Chondrocyte (in vitro differentiated cells): ENCODE results near the gene ZSCAN30. TPM values are rescaled to one million over a fixed set of nuclear protein-coding genes. Genes with fewer than 3 reads are reported as not detected.

Experiments
- DNase-seq: peaks from one replicate; pipeline ENCODE4 v3.0.0; 2021; ENCODE audit warnings: mixed read lengths, low spot score
- H3K27ac Mint-ChIP-seq: one replicate; pipeline ENCODE4 v1.8.0; 2021; ENCODE audit warnings: mild to moderate bottlenecking, moderate library complexity, mixed read lengths; ENCODE audit not compliant: unreplicated experiment
- H3K27me3 Mint-ChIP-seq: 2 replicates; pipeline ENCODE4 v1.8.0; 2021; ENCODE audit warnings: low read depth, mixed read lengths
- H3K36me3 Mint-ChIP-seq: 2 replicates; pipeline ENCODE4 v1.8.0; 2021; ENCODE audit warnings: low read depth, mixed read lengths
- H3K4me1 Mint-ChIP-seq: 2 replicates; pipeline ENCODE4 v1.8.0; 2021; ENCODE audit warnings: low read depth, mild to moderate bottlenecking, mixed read lengths
- H3K4me3 Mint-ChIP-seq: one replicate; pipeline ENCODE4 v1.8.0; 2021; ENCODE audit warnings: mild to moderate bottlenecking, moderate library complexity, mixed read lengths; ENCODE audit not compliant: unreplicated experiment
- H3K9me3 Mint-ChIP-seq: 2 replicates; pipeline ENCODE4 v1.8.0; 2021; ENCODE audit warnings: low read depth, mixed read lengths
- CTCF ChIP-seq: fragments of 200-600 bp; sonication (generic); IDR thresholded peaks from 2 replicates; pipeline ENCODE4 v1.5.0; 2021; ENCODE audit warnings: antibody characterized with exemption, mild to moderate bottlenecking, moderate library complexity
- total RNA-seq: library from RNA; stranded (reverse); gene quantifications from 3 replicates; pipeline ENCODE4 v1.2.1, GENCODE V29; 2021

Gene ZSCAN30
- total RNA-seq, 1 donor from 2014 or later: 9.8 TPM

DNA sequence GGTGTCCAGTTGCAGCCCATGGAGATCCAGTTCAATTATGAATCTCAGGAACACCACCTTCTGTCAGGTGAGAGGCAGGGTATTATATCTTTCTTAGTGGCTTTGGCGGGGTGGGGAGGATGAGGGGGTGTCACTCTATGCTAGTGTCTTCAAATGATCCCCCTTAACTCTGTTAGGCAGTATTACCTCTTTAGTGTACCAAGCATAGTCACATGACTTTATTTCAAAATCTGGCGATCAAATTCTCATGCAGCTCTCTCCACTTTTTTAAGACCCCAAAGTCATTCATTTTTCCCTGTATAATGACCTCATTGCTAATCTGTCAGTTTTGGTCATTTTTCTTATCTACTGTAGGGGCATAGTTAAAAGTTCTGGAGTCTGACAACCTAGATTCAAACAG is 1.1 kb upstream of the ZSCAN30 start:
- Mint-ChIP-seq H3K4me1 (peaks cover 25% of the 10 kb centered on the region), H3K27ac (no peak overlapping the region), H3K27me3 (no peaks in the 10 kb centered on the region), H3K9me3 (peaks cover 8% of the 10 kb centered on the region), H3K4me3 (peak overlapping the region; percentile 96), H3K36me3 (peaks cover 21% of the 10 kb centered on the region)
- no peak for TF ChIP-seq CTCF
- no peak for DNase-seq

- Mint-ChIP-seq H3K4me3 (peak overlapping the region; percentile 96), H3K4me1 (peaks cover 25% of the 10 kb centered on the region), H3K27ac (peak overlapping the region; percentile 93), H3K36me3 (peaks cover 19% of the 10 kb centered on the region), H3K9me3 (peaks cover 17% of the 10 kb centered on the region), H3K27me3 (no peaks in the 10 kb centered on the region)
- no peak for TF ChIP-seq CTCF
- no peak for DNase-seq
These were observed 319 bp downstream of the ZSCAN30 start for GRCh38 chr18:35289727-35290093.

DNA sequence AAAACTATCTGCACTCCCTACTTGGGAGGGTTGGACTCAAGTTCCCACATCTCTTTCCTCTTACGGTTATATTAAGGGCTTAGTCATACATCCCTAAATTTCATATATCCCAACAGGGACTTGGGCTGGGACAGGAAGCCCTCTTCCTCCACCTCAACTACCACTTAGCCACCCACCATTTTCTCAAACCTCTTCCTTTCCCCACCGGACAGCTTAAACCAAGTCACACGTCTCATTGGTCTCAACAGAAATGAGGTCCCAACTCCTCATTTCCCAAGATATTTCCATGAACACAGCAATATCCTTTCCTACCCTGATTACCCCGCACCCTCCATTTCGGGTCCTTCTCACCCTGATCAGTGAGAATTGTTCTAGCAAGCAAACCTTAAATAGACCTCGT is 736 bp downstream of the ZSCAN30 start:
- Mint-ChIP-seq H3K9me3 (peaks cover 17% of the 10 kb centered on the region), H3K36me3 (peaks cover 16% of the 10 kb centered on the region)

DNA sequence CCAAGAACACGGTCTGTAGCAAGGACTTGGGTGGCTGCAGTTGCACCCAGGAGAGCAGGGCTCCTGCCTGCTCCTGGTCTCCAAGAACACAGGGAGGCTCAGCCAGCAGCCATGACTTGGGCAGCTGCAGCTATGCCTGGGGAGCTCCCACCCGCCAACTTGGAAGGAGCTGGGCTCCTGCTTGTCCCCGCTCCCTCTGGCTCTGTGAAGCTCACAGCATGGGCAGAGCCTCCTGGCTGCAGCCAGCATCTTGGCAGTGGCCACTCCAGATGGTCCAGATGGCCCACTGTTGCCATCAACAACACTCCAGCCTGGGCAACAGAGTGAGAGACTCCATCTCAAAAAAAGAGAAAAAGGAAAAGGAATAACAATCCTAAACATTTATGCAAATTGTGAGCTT is 5.2 kb downstream of the ZSCAN30 start:
- Mint-ChIP-seq H3K36me3 (peaks cover 19% of the 10 kb centered on the region), H3K27ac (no peak overlapping the region), H3K27me3 (no peaks in the 10 kb centered on the region), H3K9me3 (peaks cover 27% of the 10 kb centered on the region), H3K4me1 (peaks cover 15% of the 10 kb centered on the region), H3K4me3 (no peak overlapping the region)
- DNase-seq: no peak
- no peak for TF ChIP-seq CTCF

More for the DNA sequence above, 736 bp downstream of the ZSCAN30 start:
- Mint-ChIP-seq H3K4me3 (peak overlapping the region; percentile 96), H3K27ac (peak overlapping the region; percentile 93), H3K4me1 (peaks cover 25% of the 10 kb centered on the region), H3K27me3 (no peaks in the 10 kb centered on the region)
- DNase-seq: no peak
- no peak for TF ChIP-seq CTCF

- H3K4me3 Mint-ChIP-seq: no peak overlapping the region
- peaks cover 18% of the 10 kb centered on the region for H3K36me3 Mint-ChIP-seq
- H3K4me1 Mint-ChIP-seq: peaks cover 10% of the 10 kb centered on the region
- H3K27me3 Mint-ChIP-seq: no peaks in the 10 kb centered on the region
- no peak for TF ChIP-seq CTCF
- DNase-seq: no peak
- no peak overlapping the region for H3K27ac Mint-ChIP-seq
- H3K9me3 Mint-ChIP-seq: peaks cover 30% of the 10 kb centered on the region
These were observed 5.9 kb downstream of the ZSCAN30 start for GRCh38 chr18:35283923-35284794.
